ENCODE results near the gene YEATS2. TPM values are rescaled to one million over a fixed set of nuclear protein-coding genes. Genes with fewer than 3 reads are reported as not detected.

The YEATS2 gene
- total and polyA plus RNA-seq, 2 donors (not counting 3 experiments of a cell fraction or from before 2014, with no cell fraction given) = 30.2 to 59.9 TPM

GRCh38 chr3:183818041-183818620 is 120.5 kb downstream of the YEATS2 start:
- H2AFZ ChIP-seq (ENCODE audit: low read depth, low read length) = no peak overlapping the region
- H3K4me2 ChIP-seq (ENCODE audit: insufficient read depth, low read length) = no peak overlapping the region
- DNase-seq (ENCODE audit: low read depth, low spot score) (no peak), FAIRE-seq (no peak)
- H3K27ac ChIP-seq (ENCODE audit: insufficient read depth, low read depth, low read length) = no peak overlapping the region
- no peaks in the 10 kb centered on the region for H3K27me3 ChIP-seq (ENCODE audit: control insufficient read depth in 2 of 2, insufficient read depth in 2 of 2, low read length in 2 of 2)
- dilution Hi-C loops (cut with MboI; ENCODE audit: extremely low pct_ligation_motif_present, low sequenced_read_pairs) (no loop called here), intact Hi-C loops (cut with micrococcal nuclease) (no loop called here)
- CTCF ChIA-PET = no interaction called here
- POLR2A ChIA-PET = no interaction called here
- TF ChIP-seq MAX (IDR thresholded peaks at IDR 0.05; ENCODE audit: insufficient read depth, insufficient read length) (no peak), JUN (IDR thresholded peaks at IDR 0.05; ENCODE audit: borderline replicate concordance, insufficient read depth, insufficient read length, low read depth) (no peak), FOS (IDR thresholded peaks at IDR 0.05; ENCODE audit: borderline replicate concordance, insufficient read depth, low read length) (no peak), POLR2A (IDR thresholded peaks at IDR 0.05; ENCODE audit: low read depth, low read length) (no peak), EZH2 (IDR thresholded peaks at IDR 0.05; ENCODE audit: borderline replicate concordance, low read depth, low read length, severe bottlenecking) (no peak), POLR2AphosphoS5 (IDR thresholded peaks at IDR 0.05; ENCODE audit: insufficient read depth, low read depth, low read length) (no peak), GATA2 (IDR thresholded peaks at IDR 0.05; ENCODE audit: insufficient read depth, insufficient read length, low read depth, low read length) (no peak), MYC (IDR thresholded peaks at IDR 0.05; ENCODE audit: low read depth, low read length) (no peak), CTCF (IDR thresholded peaks at IDR 0.05; ENCODE audit: extremely low read depth in 1 of 2, insufficient read depth in 1 of 2, low read depth in 1 of 2, low read length in 2 of 2) (no peak)
- H3K79me2 ChIP-seq (ENCODE audit: control insufficient read depth, insufficient read depth, low read length) = no peaks in the 10 kb centered on the region
- no peaks in the 10 kb centered on the region for H3K9me1 ChIP-seq (replicated peaks; ENCODE audit: control insufficient read depth, extremely low read depth, insufficient read depth, low read length)
- H3K9me3 ChIP-seq (replicated peaks; ENCODE audit: control insufficient read depth, insufficient read depth, low read length) = no peaks in the 10 kb centered on the region
- peaks cover 0 to 2% of the 10 kb centered on the region in 2 experiments for H3K36me3 ChIP-seq (ENCODE audit: control insufficient read depth in 2 of 2, extremely low read depth in 1 of 2, insufficient read depth in 2 of 2, low read length in 2 of 2)
- no peaks in the 10 kb centered on the region for H3K4me1 ChIP-seq (ENCODE audit: control insufficient read depth, extremely low read depth, insufficient read depth, low read length)
- no peak overlapping the region for H3K9ac ChIP-seq (replicated peaks; ENCODE audit: extremely low read depth, insufficient read depth, low read length)
- H4K20me1 ChIP-seq (replicated peaks; ENCODE audit: control insufficient read depth, extremely low read depth, insufficient read depth, low read length) = no peaks in the 10 kb centered on the region
- no TSS peak for BruUV-seq (replicated peaks)
- no peak overlapping the region for H3K4me3 ChIP-seq (replicated peaks in 1 of 3; ENCODE audit: insufficient read depth in 1 of 3, low read depth in 1 of 3, low read length in 3 of 3)
